PC-9 (cell line): ENCODE data around the gene KIAA1958. TPM values are rescaled to one million over a fixed set of nuclear protein-coding genes. Genes with fewer than 3 reads are reported as not detected.
"Not testable (repeated sequence)": the region's sequence is repeated elsewhere in the genome, so short reads cannot be mapped to it uniquely, and the experiment has no call there.

Source experiments
- BruUV-seq: library from RNA; stranded (reverse); fragments of 400-500 nt; replicated peaks from 2 replicates; lab custom pipeline; 2021; lab: Mats Ljungman, UMichigan
- CTCF ChIA-PET: fragments of 300-600 bp; sonication (Branson Sonifier 250); formaldehyde crosslinking; loops from one replicate; lab custom pipeline; 2022; ENCODE audit warnings: antibody characterized with exemption; lab: Charles Lee
- POLR2A ChIA-PET: fragments of 300-600 bp; sonication (Branson Sonifier 250); formaldehyde crosslinking; loops from one replicate; lab custom pipeline; 2022; ENCODE audit warnings: antibody characterized with exemption; ENCODE audit not compliant: unreplicated experiment; lab: Charles Lee
- DNase-seq, 2 experiments: peaks; one replicate each; pipeline versions ENCODE4 v3.0.0 to v3.0.0-alpha.2; 2015 to 2022; ENCODE audit warnings: mixed read lengths in 1 of 2
- H2AFZ ChIP-seq: fragments of 200-600 bp; sonication (generic); 2 replicates; pipeline ENCODE4 v1.8.1; 2017; ENCODE audit warnings: antibody characterized with exemption
- H3F3A ChIP-seq: fragments of 200-600 bp; sonication (generic); 2 replicates; pipeline ENCODE4 v1.8.1; 2017; ENCODE audit warnings: antibody characterized with exemption, mild to moderate bottlenecking, low read depth; ENCODE audit not compliant: insufficient read depth
- H3K27ac ChIP-seq: fragments of 200-600 bp; sonication (generic); 2 replicates; pipeline ENCODE4 v1.6.1; 2016; ENCODE audit warnings: mixed run types
- H3K27me3 ChIP-seq: fragments of 200-600 bp; sonication (generic); 2 replicates; pipeline ENCODE4 v1.6.1; 2016; ENCODE audit warnings: low read depth, mixed run types; ENCODE audit not compliant: insufficient read depth
- H3K36me3 ChIP-seq: fragments of 200-600 bp; sonication (generic); 2 replicates; pipeline ENCODE4 v1.6.1; 2016; ENCODE audit warnings: low read depth, mixed run types
- H3K4me1 ChIP-seq: fragments of 200-600 bp; sonication (generic); replicated peaks from 2 replicates; pipeline ENCODE4 v1.6.1; 2016; ENCODE audit warnings: mixed run types; ENCODE audit not compliant: insufficient read depth
- H3K4me2 ChIP-seq: fragments of 200-600 bp; sonication (generic); 2 replicates; pipeline ENCODE4 v1.6.1; 2017; ENCODE audit warnings: mixed run types
- H3K4me3 ChIP-seq: fragments of 200-600 bp; sonication (generic); 2 replicates; pipeline ENCODE4 v1.6.1; 2016; ENCODE audit warnings: mixed run types
- H3K79me2 ChIP-seq: fragments of 200-600 bp; sonication (generic); 2 replicates; pipeline ENCODE4 v1.6.1; 2017; ENCODE audit warnings: low read depth, mixed run types
- H3K9me2 ChIP-seq: fragments of 200-600 bp; sonication (generic); 2 replicates; pipeline ENCODE4 v1.8.1; 2017; ENCODE audit warnings: mild to moderate bottlenecking; ENCODE audit not compliant: insufficient read depth
- H3K9me3 ChIP-seq: fragments of 200-600 bp; sonication (generic); 2 replicates; pipeline ENCODE4 v1.8.1; 2016; ENCODE audit warnings: low read depth; ENCODE audit not compliant: insufficient read depth
- H4K20me1 ChIP-seq: fragments of 200-600 bp; sonication (generic); 2 replicates; pipeline ENCODE4 v1.8.1; 2017; ENCODE audit not compliant: insufficient read depth
- CTCF ChIP-seq: fragments of 200-600 bp; sonication (generic); conservative IDR thresholded peaks from 2 replicates; pipeline ENCODE4 v1.6.1; 2017; ENCODE audit warnings: mixed run types, antibody characterized with exemption, mild to moderate bottlenecking, moderate library complexity
- EZH2 ChIP-seq: fragments of 200-600 bp; sonication (generic); IDR thresholded peaks from 2 replicates; pipeline ENCODE4 v1.8.0; 2017; ENCODE audit warnings: antibody characterized with exemption, low read depth
- intact Hi-C: fragments of 100-400 bp; cut with micrococcal nuclease; formaldehyde crosslinking; loops from one replicate; pipeline ENCODE4 v1.10.0; 2022; ENCODE audit not compliant: unreplicated experiment
- total RNA-seq: library from RNA; stranded (reverse); gene quantifications from 2 replicates; pipeline ENCODE4 v1.2.3, GENCODE V29; 2021

The KIAA1958 gene
- total RNA-seq, 1 experiment from 2014 or later: 19.5 TPM

DNA sequence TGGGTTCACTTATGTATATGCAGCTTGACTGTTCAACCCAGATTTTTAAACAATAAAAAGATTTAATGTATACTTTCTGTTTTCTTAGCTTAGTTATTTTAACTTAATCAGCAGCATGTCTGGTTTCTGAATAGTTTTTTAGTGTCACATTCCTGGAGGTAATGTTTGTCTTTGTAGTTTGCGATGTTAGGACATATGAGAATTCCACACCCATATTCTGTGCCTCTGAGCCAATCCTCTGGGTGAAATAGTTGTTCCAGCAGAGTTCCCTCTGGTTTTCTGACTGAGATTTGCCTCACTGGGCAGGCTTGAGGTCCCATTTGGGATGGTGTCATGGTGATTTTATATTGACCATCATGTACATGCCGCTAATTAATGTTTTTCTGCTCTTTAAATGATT is 182.7 kb downstream of the KIAA1958 start:
- no peak overlapping the region for H3K4me3 ChIP-seq

DNA sequence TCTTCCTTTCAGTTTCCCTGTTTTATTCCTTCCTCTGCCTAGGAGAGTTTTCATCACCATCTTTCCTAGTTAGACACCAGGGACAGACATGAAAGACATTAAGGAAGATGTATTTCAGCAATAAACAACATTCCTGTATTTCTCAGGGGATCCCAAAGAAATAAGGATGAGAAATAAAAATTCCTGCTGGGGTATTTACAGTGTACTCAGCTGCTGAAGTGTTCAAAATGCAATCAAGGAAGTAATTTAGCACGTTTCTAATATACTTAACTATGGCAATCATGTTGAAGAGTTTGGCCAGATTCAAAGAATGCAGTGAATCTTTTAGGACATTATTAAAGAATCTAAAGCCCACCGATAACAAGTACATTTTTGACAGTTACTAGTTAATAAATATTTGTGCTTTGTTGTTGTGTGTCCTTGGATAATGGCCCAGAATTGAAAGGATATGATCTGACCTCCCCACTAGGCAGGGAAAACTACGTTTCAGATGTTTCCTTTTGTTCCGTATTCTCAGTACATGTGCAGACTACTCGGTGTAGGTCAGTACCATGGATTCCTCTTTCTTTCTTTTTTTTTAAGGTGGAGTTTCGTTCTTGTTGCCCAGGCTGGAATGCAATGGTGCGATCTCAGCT is 184.5 kb downstream of the KIAA1958 start:
- H4K20me1 ChIP-seq: no peaks in the 10 kb centered on the region
- H3K79me2 ChIP-seq: no peaks in the 10 kb centered on the region
- no peak overlapping the region for H2AFZ ChIP-seq
- no TSS peak for BruUV-seq
- CTCF ChIA-PET: no interaction called here
- no peaks in the 10 kb centered on the region for H3K4me1 ChIP-seq
- H3K4me2 ChIP-seq: no peak overlapping the region
- H3K36me3 ChIP-seq: no peaks in the 10 kb centered on the region
- DNase-seq: no peak
- no peaks in the 10 kb centered on the region for H3F3A ChIP-seq
- POLR2A ChIA-PET: no interaction called here
- intact Hi-C loops: no loop called here
- no peaks in the 10 kb centered on the region for H3K27me3 ChIP-seq
- H3K9me2 ChIP-seq: no peaks in the 10 kb centered on the region
- H3K9me3 ChIP-seq: no peaks in the 10 kb centered on the region
- no peak for TF ChIP-seq CTCF
- no peak overlapping the region for H3K4me3 ChIP-seq
- no peak overlapping the region for H3K27ac ChIP-seq

More for the DNA sequence above, 182.7 kb downstream of the KIAA1958 start:
- TF ChIP-seq EZH2: no peak
- TF ChIP-seq CTCF: no peak
- no peak for DNase-seq
- Histone ChIP-seq H2AFZ (no peak overlapping the region), H3K4me1 (no peaks in the 10 kb centered on the region), H4K20me1 (no peaks in the 10 kb centered on the region), H3K27ac (no peak overlapping the region), H3F3A (no peaks in the 10 kb centered on the region), H3K79me2 (no peaks in the 10 kb centered on the region), H3K36me3 (no peaks in the 10 kb centered on the region), H3K27me3 (no peaks in the 10 kb centered on the region), H3K9me2 (no peaks in the 10 kb centered on the region), H3K4me2 (no peak overlapping the region), H3K9me3 (no peaks in the 10 kb centered on the region)
- ChIA-PET POLR2A (no interaction called here), CTCF (interaction anchor here (0.6 kb wide), 1 partner anchor 208 kb away, joined by 3 read pairs; no protein-coding TSS in a partner anchor)
- intact Hi-C loops: loop anchor here (10.0 kb wide), 1 partner anchor 185 kb away; the partner anchor contains the start of gene KIAA1958
- no TSS peak for BruUV-seq

DNA sequence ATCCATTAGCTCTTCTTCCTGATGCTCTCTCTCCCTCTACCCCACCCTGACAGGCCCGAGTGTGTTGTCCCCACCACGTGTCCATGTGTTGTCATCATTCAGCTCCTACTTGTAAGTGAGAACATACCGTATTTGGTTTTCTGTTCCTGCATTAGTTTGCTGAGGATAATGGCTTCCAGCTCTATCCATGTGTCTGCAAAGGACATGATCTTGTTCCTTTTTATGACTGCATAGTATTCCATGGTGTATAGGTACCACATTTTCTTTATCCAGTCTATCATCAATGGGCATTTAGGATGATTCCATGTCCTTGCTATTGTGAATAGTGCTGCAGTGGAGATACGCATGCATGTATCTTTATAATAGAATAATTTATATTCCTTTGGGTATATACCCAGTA is 186.6 kb downstream of the KIAA1958 start:
- H3K79me2 ChIP-seq, H3K4me2 ChIP-seq, intact Hi-C loops, BruUV-seq, H3K9me3 ChIP-seq, H3K36me3 ChIP-seq, POLR2A ChIA-PET, H3F3A ChIP-seq, DNase-seq, H3K27ac ChIP-seq, H3K4me3 ChIP-seq, H3K4me1 ChIP-seq, H3K27me3 ChIP-seq, H3K9me2 ChIP-seq, H4K20me1 ChIP-seq, H2AFZ ChIP-seq, CTCF ChIA-PET: not testable (repeated sequence)

DNA sequence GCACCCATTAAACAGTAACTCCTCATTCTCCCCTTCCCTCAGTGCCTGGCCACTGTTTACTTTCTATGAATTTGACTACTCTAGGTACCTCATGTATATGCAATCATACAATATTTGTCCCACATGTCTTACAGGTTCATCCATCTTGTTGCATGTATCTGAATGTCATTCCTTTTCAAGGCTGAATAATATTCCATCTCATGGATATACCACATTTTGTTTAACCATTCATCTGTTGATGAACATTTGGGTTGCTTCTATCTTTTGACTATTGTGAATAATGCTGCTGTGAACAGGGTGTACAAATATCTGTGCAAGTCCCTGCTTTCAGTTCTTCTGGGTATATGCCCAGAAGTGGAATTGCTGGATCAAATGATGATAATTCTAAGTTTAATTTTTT is 190.4 kb downstream of the KIAA1958 start:
- no peak for DNase-seq
- no peak overlapping the region for H2AFZ ChIP-seq
- ChIA-PET CTCF (no interaction called here), POLR2A (no interaction called here)
- H3K27ac ChIP-seq: no peak overlapping the region
- H4K20me1 ChIP-seq: no peaks in the 10 kb centered on the region
- H3K4me2 ChIP-seq: no peak overlapping the region
- H3K36me3 ChIP-seq: no peaks in the 10 kb centered on the region
- 0 out of 2 replicates have a peak, but pooled peaks cover 6% of the 10 kb centered on the region for H3K9me3 ChIP-seq
- intact Hi-C loops: no loop called here
- no peaks in the 10 kb centered on the region for H3K79me2 ChIP-seq
- BruUV-seq: no TSS peak
- H3F3A ChIP-seq: no peaks in the 10 kb centered on the region
- no peaks in the 10 kb centered on the region for H3K9me2 ChIP-seq
- H3K4me3 ChIP-seq: no peak overlapping the region
- H3K27me3 ChIP-seq: no peaks in the 10 kb centered on the region
- H3K4me1 ChIP-seq: no peaks in the 10 kb centered on the region
- TF ChIP-seq EZH2: no peak
- TF ChIP-seq CTCF: no peak
